Limb (tissue), 2 donors: ENCODE results near the gene PPP4R4.

ENCODE experiments used
- DNase-seq, 2 donors: peaks; one replicate each; pipeline ENCODE4 v3.0.0-alpha.2; 2016; ENCODE audit errors: extremely low spot score in 2 of 2

Gene PPP4R4

DNA sequence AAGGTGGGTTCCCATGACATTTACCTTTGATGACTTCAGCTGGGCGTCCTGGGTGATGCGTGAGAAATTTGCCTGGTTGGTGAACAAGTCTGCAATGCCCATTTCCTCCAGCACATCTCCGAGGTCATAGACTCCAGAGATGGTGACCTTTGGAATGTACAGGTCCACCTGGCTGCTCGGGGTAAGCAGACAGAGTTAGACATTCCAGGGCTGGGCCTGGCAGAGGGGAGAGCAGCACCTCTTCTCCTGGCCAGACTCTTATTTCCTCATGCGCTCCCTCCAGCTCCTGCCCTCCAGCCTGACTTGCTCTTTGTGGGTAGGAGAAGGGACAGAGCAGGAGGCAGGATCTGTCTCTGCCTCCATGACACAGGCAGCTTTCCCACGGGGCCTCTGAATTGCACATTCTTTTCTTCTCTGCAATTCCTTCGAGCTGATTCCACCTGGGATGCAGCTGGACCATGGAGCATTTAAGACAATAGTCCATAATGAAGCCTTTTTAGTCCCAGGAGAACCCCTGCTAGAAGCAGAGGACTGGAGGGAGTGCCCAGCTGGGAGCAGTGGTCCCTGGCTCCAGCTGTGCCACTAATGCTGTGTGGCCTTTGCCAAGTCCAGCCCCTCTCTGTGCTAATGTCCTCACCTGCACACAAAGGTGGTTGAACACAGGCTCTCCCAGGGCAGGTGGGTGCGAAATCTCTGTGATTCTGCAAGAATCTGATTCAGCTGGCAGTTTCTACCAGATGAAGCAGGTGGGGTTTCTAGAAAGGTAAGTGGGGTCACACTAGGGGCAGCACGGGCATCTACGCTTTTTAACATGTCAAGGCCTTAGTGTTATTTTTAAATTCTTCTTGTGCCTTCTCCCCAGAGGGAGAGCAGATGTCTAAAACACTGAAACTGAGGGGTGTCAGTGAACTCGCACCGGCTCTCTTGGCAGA, 132.2 kb downstream of the PPP4R4 start:
- no peak for DNase-seq

GRCh38 chr14:94307410-94307992, 133.4 kb downstream of the PPP4R4 start:
- DNase-seq = no peak

DNA sequence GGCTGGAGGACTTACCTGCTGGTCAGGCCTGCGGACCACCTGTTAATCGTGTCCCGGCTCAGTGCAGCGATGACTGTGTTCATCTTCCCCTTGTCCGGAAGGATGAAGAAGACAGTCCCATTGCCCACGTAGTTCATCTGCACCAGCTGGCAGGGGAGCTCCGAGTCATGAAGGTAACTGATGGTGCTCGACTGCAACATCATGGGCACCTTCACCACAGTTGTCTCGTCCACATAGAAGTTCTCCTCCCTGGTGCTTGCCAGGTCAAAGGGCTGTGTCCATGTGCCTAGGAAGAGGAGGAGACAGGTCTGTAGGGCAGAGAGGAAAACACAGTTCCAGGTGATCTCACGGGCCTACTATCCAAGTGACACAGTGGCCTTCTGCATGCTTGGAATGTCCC, 135.6 kb downstream of the PPP4R4 start:
- no peak for DNase-seq

DNA sequence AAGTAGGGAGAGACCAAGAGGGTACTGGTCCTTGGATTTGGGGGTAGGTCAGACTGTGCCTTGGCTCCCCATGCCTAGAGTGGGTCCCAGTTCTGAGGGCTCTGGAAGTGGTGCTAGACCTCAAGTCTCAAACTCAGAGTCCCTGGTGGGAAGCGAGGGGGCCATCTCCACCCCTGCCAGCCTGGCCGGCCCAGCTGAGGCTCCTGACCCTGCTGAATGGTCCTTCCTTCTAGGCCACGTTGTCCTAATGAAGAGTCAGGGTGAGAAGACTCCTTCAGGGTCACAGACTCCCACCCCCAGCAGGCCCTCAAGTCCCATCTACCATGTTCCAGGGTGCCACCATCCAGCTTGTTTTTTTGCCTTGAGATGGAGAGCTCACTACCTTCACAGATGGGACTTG, 136.1 kb downstream of the PPP4R4 start:
- DNase-seq = no peak

DNA sequence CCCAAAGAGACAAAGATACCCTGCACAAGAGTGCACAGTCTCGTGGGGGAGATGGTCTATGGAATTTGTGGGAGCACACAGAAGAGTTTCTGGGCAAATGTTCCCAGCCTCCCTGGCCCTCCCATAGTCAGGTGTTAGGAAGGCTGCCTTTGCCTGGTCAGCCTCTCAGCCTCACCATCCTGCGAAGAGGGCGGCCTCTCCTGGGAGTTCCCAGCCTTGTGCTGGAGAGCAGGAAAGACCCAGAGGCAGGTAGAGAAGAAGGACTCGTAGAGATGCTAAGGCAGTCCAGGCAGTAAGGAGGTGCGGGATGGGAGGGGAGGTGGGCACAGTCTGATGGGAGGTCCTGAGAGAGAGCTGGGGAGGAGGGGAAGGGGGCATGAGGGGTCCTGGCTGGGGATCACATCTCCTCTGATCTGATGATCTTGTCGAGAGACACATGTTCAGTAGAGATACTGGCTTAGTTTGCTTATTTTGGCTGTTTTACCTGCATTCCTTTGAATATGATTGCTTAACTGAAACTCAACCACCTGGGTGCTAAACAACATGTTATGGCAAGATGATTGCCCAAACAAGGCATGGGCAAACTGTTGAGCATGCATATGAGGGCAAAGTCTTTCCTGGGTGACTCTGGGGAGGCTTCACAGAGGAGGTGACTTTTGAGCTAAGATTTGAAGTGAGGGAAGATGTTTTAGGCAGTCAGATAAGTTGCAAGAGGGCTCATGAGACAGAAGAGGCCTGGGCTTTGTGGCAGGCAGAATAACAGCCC, 138.5 kb downstream of the PPP4R4 start:
- DNase-seq = no peak

DNA sequence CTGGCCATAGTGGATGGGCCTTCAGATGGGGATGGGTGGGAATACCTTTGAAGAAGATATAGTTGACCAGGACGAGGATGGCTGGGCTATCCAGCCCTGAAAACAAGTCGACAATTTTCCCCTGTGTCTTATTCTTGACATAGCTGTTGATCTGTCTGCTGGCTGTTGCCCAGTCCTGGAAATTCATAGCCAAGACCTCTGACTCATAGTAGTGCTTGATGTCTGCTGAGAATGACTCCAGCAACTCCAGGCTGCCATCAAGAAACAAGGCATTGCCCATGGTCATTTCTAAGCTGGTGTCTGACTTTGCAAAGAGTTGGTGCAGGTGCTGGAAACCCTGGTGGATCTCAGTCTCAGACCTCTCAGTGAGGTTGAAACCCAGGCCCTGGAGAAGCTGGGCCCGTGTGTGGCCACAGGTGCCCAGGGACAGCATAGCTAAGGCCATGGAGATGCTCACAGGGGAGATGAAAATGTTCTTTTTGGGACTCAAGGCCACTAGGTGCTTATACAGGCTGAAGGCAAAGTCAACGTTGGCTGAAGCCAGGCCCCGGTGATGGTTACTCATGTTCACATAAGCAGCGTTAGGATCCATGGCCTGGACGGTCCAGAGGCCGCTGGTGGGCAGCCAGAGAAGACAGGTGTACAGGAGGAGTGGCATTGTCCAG, 140.0 kb downstream of the PPP4R4 start:
- DNase-seq = no peak

DNA sequence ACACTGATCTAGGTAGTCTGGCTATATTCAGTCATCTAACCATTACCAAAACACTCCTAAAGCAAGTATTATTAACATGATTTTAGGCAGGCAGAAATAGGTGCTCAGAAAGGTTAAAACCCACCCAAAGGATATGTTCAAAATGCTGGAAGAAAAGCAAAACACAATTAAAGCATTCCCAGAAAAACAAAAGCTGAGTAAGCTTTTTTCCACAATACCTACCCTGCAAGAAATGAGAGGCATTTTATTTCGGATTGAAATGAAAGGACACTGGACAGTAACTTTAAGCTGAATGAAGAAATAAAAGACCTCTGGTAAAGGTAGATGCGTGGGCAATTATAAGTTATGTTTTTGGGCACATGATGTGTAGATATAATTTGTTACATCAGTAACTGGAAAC, 140.8 kb downstream of the PPP4R4 start:
- DNase-seq = no peak

DNA sequence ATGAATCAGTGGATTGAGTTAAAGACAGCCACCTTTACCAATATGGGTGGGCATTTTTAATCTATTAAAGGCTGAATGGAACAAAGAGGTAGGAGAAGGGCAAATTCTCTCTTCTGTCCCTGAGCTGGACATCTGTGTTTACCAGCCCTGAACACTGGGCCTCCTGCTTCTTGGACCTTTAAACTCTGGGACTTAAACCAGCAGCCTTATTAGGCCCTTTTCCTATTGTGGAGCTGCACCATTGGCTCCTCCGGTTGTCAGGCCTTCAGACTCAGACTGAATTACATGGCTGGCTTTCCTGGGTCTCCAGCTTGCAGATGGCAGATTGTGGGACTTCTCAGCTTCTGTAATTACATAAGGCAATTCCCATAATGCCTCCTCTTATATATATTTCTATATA, 142.6 kb downstream of the PPP4R4 start:
- DNase-seq = no peak

DNA sequence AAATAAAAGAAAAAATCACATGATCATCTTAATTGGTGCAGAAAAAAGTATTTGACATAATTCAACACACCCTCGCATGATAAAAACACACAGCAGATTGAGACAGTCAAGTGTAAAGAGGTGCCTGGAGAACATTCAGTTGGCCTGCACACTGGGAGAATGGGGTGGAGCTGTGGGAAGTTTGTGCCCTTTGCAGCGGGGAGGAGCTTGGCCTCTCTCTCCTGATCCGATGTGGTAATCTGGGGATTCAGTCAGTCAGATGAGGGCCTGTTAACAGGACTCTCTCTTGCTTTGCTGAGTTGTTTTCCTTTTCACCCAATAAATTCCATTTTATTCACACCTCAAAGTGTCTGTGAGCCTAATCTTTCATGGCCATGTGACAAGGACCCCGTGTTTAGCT, 143.1 kb downstream of the PPP4R4 start:
- no peak for DNase-seq

DNA sequence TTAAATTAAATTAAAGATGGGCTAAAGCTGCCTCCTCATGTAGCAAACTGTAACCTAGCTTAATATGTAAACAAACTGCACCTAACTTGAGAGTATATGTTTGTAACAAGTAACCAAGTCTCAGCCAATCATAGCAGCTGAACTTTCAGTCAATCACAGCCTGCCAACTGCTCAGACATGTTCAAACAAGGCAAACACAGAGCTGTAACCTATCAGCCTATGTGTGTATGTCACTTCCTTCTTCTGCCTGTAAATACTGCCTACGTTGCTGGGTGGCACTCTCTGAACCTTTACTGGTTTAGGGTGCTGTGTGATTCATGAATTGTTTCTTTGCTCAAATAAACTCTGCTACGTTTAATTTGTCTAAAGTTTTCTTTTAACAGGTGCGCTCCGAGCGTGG, 146.1 kb downstream of the PPP4R4 start:
- DNase-seq = no peak

- no peak for DNase-seq
Observed at GRCh38 chr14:94321421-94322271, 147.5 kb downstream of the PPP4R4 start.

- no peak for DNase-seq
Observed at GRCh38 chr14:94322648-94323570, 148.8 kb downstream of the PPP4R4 start, which contains the start of gene SERPINA6. SERPINA6 (minus strand) TSS chr14:94323336; CDS start chr14:94314648, 8,688 bp downstream.

DNA sequence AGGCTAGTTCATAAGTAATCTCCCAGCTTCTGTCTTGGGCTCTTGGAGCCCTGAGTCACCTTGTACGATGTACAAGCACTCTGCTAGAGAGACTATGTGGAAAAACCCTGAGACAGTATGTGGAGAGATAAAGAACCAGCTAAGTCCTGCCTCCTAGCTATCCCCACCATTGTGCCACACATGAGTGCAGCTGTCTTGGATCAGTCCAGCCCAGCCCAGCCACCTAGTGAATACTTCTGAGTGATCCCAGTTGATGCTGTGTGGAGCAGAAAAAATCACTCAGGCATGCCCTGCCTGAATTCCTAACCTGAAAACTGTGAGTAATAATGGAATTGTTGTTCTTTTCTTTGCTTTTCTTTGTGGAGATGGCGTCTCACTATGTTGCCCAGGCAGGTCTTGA, 154.1 kb downstream of the PPP4R4 start:
- DNase-seq = no peak
